HG03442 (cell line): ENCODE data around the gene ANO9.
"Not testable (repeated sequence)": the region's sequence is repeated elsewhere in the genome, so short reads cannot be mapped to it uniquely, and the experiment has no call there.

Experiments
- ATAC-seq: cut with Tn5 transposase; IDR thresholded peaks from one replicate; pipeline ENCODE4 v1.9.1; 2021; ENCODE audit warnings: mild to moderate bottlenecking, moderate library complexity; ENCODE audit not compliant: unreplicated experiment

The ANO9 gene

GRCh38 chr11:389369-389768 is 52.4 kb downstream of the ANO9 start:
- ATAC-seq: not testable (repeated sequence)

GRCh38 chr11:387193-387793 is 54.5 kb downstream of the ANO9 start:
- no peak for ATAC-seq

DNA sequence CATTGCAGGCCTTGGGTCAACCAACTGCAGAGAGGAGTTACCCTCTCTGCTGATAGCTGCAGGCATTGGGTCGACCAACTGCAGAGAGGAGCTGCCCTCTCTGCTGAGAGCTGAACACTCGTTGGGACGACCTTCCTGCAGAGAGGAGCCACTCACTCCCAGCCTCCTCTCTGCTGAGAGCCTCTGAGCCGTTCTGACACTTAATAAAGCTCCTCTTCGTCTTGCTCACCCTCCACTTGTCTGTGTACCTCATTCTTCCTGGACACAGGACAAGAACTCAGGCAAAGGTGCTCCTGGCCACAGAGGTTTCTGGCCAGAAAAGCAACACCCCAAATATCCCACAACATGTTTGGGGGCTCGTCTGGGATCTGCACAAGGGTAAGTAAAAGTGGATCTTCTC is 55.3 kb downstream of the ANO9 start:
- no peak for ATAC-seq

DNA sequence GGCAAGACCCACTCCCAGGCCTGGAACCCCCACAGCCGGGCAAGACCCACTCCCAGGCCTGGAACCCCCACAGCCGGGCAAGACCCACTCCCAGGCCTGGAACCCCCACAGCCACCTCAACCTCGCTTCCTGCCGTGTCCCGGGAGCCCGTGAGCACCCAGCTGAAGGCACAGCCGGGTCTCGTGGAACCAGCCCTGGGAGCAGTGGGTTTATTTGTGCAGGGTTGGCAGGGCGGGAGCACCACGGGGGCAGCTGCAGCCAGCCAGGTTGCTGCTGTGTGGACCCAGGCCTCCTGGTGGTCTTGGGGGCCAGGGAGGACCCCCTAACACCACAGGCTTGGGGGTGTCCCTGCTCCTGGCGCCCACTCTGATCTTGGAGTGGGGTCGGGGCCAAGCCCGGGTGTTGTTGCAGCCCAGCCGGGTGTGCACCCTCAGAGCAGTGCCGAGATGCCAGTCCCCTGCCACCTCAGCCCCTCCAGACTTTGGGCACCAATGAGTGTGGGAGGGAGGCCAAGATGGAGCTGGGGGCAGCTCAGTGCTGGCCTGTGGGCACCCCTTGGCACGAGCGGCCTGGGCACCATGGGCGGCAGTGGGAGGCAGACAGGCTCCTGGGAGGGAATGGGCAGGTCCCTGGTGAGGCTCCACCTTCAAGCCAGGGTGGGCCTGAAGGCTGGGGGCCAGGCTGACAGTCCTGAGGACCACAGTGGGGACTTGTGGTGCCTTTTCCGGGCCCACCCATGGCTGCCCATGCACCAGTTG is 56.0 kb downstream of the ANO9 start:
- ATAC-seq: no peak

DNA sequence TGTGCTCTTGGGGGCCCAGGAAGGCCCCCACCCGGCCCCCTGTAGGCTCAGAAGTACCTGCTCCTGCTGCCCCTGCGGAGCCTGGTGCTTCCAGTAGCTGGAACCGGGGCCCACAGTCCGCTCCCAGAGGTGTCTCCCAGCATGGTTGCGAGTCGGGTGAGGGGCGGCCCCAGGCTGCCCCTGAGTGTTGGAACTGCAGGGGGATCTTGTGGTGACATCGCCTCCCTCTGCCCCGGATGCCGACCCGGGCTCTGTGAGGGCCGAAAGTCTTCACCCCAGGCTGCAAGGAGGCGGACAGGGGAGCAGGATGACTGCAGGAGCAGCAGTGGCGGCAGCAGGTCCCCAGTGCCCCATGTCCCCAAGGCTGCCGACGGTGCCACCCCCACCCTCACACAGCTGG is 57.3 kb downstream of the ANO9 start:
- ATAC-seq: no peak

DNA sequence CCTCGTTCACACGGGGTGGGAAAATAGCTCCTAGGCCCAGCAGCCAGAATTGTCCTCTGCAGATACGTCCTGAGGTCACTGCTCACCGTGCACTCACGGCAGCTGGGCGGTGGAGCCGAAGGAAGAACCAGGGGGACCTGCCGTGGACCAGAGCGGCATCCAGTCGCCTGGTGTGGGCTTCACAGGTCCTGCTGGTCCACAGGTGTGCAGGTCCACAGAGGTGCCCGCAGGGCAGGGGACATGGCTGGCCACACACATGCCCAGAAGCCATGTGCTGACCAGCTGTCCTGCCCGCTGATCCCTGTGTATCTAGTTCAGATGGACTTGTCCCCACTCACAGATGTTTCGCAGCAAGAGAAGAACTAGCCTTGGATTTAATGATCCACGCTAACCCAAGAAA is 58.4 kb downstream of the ANO9 start:
- ATAC-seq: no peak

DNA sequence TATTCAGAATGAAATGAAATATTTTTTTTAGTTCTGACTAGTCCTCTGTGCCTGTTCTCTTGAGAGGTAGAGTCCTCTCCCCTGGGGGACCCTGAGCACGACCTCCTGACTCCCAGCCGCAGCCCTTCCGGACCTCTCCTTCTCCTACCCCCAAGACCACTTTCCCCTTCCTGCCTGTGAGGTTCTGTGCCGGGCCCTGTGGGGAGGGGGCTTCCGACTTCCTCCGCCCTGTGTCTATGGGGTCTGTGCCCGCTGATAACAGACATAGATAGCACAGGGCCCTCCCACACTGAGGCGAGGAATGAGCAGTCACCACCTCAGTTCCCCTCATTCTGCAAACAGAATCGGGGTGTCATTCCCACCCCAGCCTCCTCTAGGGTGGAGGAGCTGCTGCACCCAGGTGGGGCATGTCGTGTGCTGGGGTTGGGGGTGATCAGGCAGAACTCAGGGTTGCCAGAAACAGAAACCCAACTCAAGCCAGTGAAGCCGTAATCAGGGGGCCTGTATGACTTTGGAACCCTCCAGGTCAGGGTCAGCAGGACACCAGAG is 59.7 kb downstream of the ANO9 start:
- ATAC-seq: no peak

- ATAC-seq: no peak
Observed at GRCh38 chr11:381501-382072, 60.2 kb downstream of the ANO9 start.

DNA sequence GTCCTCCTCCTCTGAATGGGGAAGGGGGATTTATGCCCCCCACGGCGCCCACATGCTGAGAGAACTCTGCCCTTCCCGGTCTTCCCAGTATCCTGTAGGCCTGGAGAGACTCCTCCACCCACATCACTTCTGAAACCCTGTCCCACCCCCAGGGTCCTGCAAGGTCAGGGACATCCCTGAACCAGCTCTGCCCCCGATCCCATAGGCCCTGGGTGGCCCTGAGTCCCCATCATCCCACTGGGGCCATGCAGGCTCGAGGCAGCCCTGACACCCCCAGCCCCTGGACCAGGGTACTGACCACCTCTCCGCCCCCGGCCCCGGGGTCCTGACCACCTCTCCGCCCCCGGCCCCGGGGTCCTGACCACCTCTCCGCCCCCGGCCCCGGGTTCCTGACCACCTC is 60.8 kb downstream of the ANO9 start:
- ATAC-seq: no peak

GRCh38 chr11:380491-380890 is 61.3 kb downstream of the ANO9 start:
- ATAC-seq: no peak

GRCh38 chr11:380095-380480 is 61.7 kb downstream of the ANO9 start:
- no peak for ATAC-seq

DNA sequence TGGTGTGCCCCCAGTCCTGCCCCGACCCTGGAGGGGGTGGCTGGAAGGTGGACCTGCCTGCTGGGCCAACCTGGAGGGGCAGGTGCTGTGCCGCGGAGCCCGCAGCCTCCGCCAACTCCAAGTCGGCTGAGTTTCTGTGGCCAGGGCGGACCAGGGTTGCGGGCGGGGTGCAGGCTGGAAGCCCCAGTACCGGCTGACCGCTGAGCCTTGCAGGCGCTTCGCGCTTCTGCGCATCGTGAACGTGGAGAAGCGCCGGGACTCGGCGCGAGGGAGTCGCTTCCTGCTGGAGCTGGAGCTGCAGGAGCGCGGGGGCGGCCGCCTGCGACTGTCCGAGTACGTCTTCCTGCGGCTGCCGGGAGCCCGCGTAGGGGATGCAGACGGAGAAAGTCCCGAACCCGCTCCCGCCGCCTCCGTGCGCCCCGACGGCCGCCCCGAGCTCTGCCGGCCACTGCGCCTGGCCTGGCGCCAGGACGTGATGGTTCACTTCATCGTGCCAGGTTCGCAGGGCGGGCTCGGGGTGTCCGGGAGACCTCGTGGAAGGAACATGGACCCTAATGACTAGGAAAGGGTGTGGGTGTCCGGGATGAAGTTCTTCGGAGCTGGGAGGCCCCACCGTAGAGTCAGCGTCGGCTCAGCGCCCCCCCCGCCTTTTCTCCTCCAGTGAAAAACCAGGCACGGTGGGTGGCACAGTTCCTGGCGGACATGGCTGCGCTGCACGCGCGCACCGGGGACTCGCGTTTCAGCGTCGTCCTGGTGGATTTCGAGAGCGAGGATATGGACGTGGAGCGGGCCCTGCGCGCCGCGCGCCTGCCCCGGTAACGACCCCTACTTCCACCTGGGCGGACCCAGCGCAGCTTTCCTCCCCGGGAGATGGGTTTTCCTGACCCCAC is 62.4 kb downstream of the ANO9 start:
- no peak for ATAC-seq

GRCh38 chr11:377883-378500 is 63.8 kb downstream of the ANO9 start:
- ATAC-seq: no peak

- no peak for ATAC-seq
Observed at GRCh38 chr11:377174-377865, 64.5 kb downstream of the ANO9 start.

- no peak for ATAC-seq
Observed at GRCh38 chr11:376531-377173, 65.2 kb downstream of the ANO9 start.

DNA sequence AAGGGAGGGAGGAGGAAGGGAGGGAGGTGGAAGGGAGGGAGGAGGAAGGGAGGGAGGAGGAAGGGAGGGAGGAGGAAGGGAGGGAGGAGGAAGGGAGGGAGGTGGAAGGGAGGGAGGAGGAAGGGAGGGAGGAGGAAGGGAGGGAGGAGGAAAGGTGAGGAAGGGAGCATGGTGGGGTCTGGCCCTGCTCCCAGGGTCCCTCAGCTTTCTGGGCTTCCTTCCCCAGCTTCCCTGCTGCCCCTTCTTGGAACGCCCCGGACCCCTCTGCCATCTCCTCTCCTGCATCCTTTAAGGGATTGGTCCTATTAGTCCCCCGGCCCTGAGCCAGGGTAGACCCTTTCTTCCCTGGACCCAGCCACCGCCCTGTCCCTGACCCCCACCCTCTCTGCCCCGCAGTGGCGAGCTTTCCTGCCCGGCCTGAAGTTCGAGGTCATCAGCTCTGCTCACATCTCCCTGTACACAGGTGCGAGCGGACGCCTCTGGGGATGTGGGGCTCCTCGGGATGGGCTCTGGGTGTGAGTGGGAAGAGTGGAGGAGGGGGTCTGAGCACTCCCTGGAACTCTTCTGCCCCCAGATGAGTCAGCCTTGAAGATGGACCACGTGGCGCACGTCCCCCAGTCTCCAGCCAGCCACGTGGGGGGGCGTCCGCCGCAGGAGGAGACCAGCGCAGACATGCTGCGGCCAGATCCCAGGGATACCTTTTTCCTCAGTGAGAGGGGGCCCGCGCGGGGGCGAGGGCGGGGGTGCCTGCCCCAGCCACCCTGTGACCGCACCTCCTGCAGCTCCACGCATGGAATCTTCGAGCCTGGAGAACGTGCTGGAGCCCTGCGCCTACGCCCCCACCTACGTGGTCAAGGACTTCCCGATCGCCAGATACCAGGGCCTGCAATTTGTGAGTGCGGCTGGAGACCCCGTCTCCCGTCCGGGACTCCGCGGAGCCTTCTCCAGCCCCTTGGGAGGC is 66.5 kb downstream of the ANO9 start:
- no peak for ATAC-seq

DNA sequence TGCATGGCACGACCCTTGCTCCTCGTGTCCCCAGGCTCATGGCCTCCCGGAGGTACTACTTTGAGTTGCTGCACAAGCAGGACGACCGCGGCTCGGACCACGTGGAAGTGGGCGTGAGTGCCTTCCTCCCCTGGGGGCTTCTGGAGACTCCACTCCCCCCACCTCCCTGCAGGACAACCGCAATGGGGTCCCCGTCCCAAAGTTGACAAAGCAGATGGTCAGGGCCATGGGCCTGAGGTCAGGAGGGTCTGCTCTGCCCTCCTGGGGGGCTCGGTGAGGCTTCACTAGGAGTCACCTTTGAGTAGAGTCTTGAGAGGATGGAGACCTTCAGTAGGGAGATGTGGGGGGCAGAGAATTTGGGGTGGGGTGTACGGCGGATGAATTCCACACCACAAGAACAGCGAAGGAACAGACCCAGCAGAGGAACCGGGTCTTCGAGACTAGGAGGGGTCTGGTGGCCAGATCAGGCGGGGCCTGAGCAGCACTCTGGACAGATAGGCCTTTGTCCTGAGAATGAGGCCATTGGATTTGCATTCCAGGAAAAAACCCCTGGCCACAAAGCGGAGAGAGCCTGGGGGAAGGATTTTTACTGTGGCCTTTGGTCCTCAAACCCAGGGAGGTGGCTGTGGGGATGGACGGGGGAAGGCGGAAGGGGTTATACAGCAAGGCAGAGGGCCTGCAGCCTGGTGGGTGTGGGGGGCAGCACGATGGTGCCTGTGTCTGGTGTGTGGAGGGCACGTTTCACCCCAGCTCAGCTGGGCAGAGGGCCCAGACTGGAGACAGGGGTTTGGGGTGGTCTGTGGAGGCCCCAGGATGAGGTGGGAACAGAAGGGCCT is 67.9 kb downstream of the ANO9 start:
- no peak for ATAC-seq
